HepG2 (cell line): ENCODE data around the gene PPP1R12C. TPM values are rescaled to one million over a fixed set of nuclear protein-coding genes. Genes with fewer than 3 reads are reported as not detected.

Experiments
- CHCHD3 ChIP-seq: sonication (generic); formaldehyde crosslinking; IDR thresholded peaks from 2 replicates; pipeline ENCODE4 v1.8.0; 2022; ENCODE audit warnings: mild to moderate bottlenecking, missing genetic modification reagents, moderate library complexity
- CHD2 ChIP-seq: IDR thresholded peaks from 2 replicates; pipeline ENCODE4 v1.6.1; 2011; ENCODE audit warnings: low read depth, low read length, improper control_type of control experiment
- CREBL2 ChIP-seq: sonication (generic); formaldehyde crosslinking; IDR thresholded peaks from 2 replicates; pipeline ENCODE4 v1.8.1; 2023; ENCODE audit warnings: missing genetic modification reagents, mild to moderate bottlenecking, borderline replicate concordance
- GABPB1 ChIP-seq: IDR thresholded peaks from 2 replicates; pipeline ENCODE4 v1.6.1; 2016; ENCODE audit warnings: mild to moderate bottlenecking, missing genetic modification reagents, moderate library complexity, missing compliant biosample characterization
- GLI4 ChIP-seq: sonication (generic); formaldehyde crosslinking; IDR thresholded peaks from 2 replicates; pipeline ENCODE4 v1.5.1; 2020; ENCODE audit warnings: missing genetic modification reagents, mild to moderate bottlenecking, moderate library complexity, borderline replicate concordance
- IRF1 ChIP-seq: sonication (generic); formaldehyde crosslinking; IDR thresholded peaks from 2 replicates; pipeline ENCODE4 v1.4.0; 2020; ENCODE audit warnings: low read depth, mild to moderate bottlenecking, missing genetic modification reagents
- MAF1 ChIP-seq: sonication (generic); formaldehyde crosslinking; IDR thresholded peaks from 2 replicates; pipeline ENCODE4 v1.5.0; 2020; ENCODE audit warnings: missing genetic modification reagents, borderline replicate concordance
- MXI1 ChIP-seq: IDR thresholded peaks from 3 replicates; pipeline ENCODE4 v1.6.1; 2012; ENCODE audit warnings: low read depth, low read length, inconsistent platforms, borderline replicate concordance
- NPAS2 ChIP-seq: sonication (generic); formaldehyde crosslinking; IDR thresholded peaks from 2 replicates; pipeline ENCODE4 v1.8.0; 2022; ENCODE audit warnings: mild to moderate bottlenecking, missing genetic modification reagents, borderline replicate concordance
- PAF1 ChIP-seq: IDR thresholded peaks from 2 replicates; pipeline ENCODE4 v1.6.1; 2016; ENCODE audit warnings: missing genetic modification reagents, missing compliant biosample characterization
- SAFB2 ChIP-seq: sonication (generic); formaldehyde crosslinking; IDR thresholded peaks from 2 replicates; pipeline ENCODE4 v1.5.1; 2020; ENCODE audit warnings: missing genetic modification reagents, low read depth, mild to moderate bottlenecking, borderline replicate concordance
- TAF15 ChIP-seq: fragments of 200-400 bp; formaldehyde crosslinking; IDR thresholded peaks from one replicate; pipeline ENCODE4 v1.6.1; 2018; ENCODE audit warnings: mild to moderate bottlenecking, low read depth, low read length; ENCODE audit not compliant: poor library complexity, severe bottlenecking
- ZNF235 ChIP-seq: sonication (generic); formaldehyde crosslinking; IDR thresholded peaks from 2 replicates; pipeline ENCODE4 v1.8.1; 2023; ENCODE audit warnings: mild to moderate bottlenecking, missing genetic modification reagents, borderline replicate concordance
- ZNF260 ChIP-seq: sonication (generic); formaldehyde crosslinking; IDR thresholded peaks from 2 replicates; pipeline ENCODE4 v1.4.0; 2020; ENCODE audit warnings: missing genetic modification reagents, low read depth, mild to moderate bottlenecking, borderline replicate concordance
- ZNF441 ChIP-seq: sonication (generic); formaldehyde crosslinking; IDR thresholded peaks from 2 replicates; pipeline ENCODE4 v1.7.0; 2021; ENCODE audit warnings: missing genetic modification reagents, borderline replicate concordance
- ZNF484 ChIP-seq: sonication (generic); formaldehyde crosslinking; IDR thresholded peaks from 2 replicates; pipeline ENCODE4 v1.5.1; 2020; ENCODE audit warnings: mild to moderate bottlenecking, low read depth, missing genetic modification reagents, borderline replicate concordance
- ZNF550 ChIP-seq: sonication (generic); formaldehyde crosslinking; IDR thresholded peaks from 2 replicates; pipeline ENCODE4 v1.4.0; 2020; ENCODE audit warnings: mild to moderate bottlenecking, missing genetic modification reagents, borderline replicate concordance
- ZNF567 ChIP-seq: sonication (generic); formaldehyde crosslinking; IDR thresholded peaks from 2 replicates; pipeline ENCODE4 v1.8.1; 2023; ENCODE audit warnings: mild to moderate bottlenecking, missing genetic modification reagents, borderline replicate concordance
- ZNF614 ChIP-seq: IDR thresholded peaks from 2 replicates; pipeline ENCODE4 v1.6.1; 2018; ENCODE audit warnings: missing biosample characterization, missing genetic modification reagents, inconsistent platforms, borderline replicate concordance
- ZNF619 ChIP-seq: sonication (generic); formaldehyde crosslinking; IDR thresholded peaks from 2 replicates; pipeline ENCODE4 v1.4.0; 2020; ENCODE audit warnings: mild to moderate bottlenecking, missing genetic modification reagents
- ZNF773 ChIP-seq: sonication (generic); formaldehyde crosslinking; IDR thresholded peaks from 2 replicates; pipeline ENCODE4 v1.4.0; 2020; ENCODE audit warnings: missing genetic modification reagents, borderline replicate concordance
- polyA plus RNA-seq, 8 experiments: library from polyadenylated mRNA; depleted of rRNA in 3 of 8; stranded (reverse) in 7 of 8; unstranded in 1 of 8; fragments of >200 nt; fragmentation: Illumina TruSeq in 4 of 8; extraction: Trizol in 4 of 8; gene quantifications; 2 replicates each; pipeline versions ENCODE4 v1.2.1 to v1.2.3, GENCODE V29; 2011 to 2016; ENCODE audit warnings: low read depth in 4 of 8, missing spikeins in 1 of 8, mixed read lengths in 1 of 8; ENCODE audit not compliant: insufficient read depth in 1 of 8
- total RNA-seq, 5 experiments: library from RNA; depleted of rRNA; stranded (reverse); fragments of >200 nt; fragmentation: Illumina TruSeq; extraction: Trizol; gene quantifications; 2 replicates each; pipeline ENCODE4 v1.2.3, GENCODE V29; 2016; ENCODE audit warnings: low read depth in 1 of 5
- TF ChIP-seq, protein P1 (sequence below): sonication (generic); formaldehyde crosslinking; conservative IDR thresholded peaks from 2 replicates; pipeline ENCODE4 v1.4.0; 2020; ENCODE audit warnings: mild to moderate bottlenecking, missing genetic modification reagents, moderate library complexity
- TF ChIP-seq, protein P2 (sequence below): sonication (generic); formaldehyde crosslinking; IDR thresholded peaks from 2 replicates; pipeline ENCODE4 v1.8.0; 2022; ENCODE audit warnings: missing genetic modification reagents, low read depth, mild to moderate bottlenecking, borderline replicate concordance

PPP1R12C gene
- total and polyA plus RNA-seq, 2 of the 13 experiments (the other 11 are each of a cell fraction or from before 2014, with no cell fraction given): 29.7 to 30.3 TPM

DNA sequence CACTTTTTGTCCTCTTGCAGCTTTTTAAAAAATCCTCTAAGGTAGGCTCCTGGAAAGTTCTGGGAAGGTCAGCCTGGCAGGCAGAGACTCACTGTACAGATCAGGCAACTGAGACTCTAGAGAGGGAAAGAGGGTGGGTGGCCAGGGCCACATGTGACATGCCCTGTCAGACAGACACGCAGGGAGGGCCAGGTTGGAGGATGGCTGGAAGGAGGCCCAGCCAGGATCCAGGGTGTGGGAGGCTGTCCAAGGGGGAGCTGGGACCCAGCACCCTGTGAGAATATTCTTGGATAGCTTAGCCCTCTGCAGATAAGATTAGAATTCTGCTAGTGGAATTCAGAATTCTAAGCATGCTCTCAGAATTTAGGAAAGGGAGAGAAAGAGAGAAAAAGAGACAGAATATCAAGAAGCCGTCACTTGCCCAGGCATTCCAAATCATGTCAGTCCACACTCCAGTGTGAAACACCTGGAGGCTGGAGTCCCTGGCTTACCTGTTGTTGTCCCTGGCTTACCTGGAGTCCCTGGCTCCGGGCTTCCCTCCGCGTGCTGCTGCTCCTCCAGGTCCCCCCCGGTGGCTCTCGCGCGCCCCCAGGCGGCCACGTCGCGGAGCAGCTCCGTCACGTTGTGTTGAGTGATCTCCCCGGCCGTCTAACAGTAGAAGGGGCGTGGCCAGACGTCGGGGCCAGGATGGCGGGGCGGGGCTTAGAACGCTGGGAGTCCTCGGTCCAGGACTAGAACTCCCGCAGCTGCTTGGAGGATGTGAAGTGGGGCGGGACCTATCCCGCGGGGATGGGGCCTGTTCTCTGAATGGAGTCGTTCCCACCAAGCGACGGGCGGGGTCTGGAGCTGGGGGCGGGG, 42.9 kb upstream of the PPP1R12C start (continued):
- TF ChIP-seq MAF1: no peak
- TF ChIP-seq CHD2: no peak
- TF ChIP-seq GLI4 (CRISPR knock-in tag): no peak
- no peak for TF ChIP-seq ZNF773
- no peak for TF ChIP-seq ZNF614 (CRISPR knock-in tag)
- no peak for TF ChIP-seq NPAS2 (CRISPR knock-in tag)
- TF ChIP-seq ZNF235 (CRISPR knock-in tag): no peak
- no peak for TF ChIP-seq ZNF567
- no peak for TF ChIP-seq ZNF619 (CRISPR knock-in tag)
- no peak for TF ChIP-seq CHCHD3 (CRISPR knock-in tag)
- TF ChIP-seq, protein P1, sequence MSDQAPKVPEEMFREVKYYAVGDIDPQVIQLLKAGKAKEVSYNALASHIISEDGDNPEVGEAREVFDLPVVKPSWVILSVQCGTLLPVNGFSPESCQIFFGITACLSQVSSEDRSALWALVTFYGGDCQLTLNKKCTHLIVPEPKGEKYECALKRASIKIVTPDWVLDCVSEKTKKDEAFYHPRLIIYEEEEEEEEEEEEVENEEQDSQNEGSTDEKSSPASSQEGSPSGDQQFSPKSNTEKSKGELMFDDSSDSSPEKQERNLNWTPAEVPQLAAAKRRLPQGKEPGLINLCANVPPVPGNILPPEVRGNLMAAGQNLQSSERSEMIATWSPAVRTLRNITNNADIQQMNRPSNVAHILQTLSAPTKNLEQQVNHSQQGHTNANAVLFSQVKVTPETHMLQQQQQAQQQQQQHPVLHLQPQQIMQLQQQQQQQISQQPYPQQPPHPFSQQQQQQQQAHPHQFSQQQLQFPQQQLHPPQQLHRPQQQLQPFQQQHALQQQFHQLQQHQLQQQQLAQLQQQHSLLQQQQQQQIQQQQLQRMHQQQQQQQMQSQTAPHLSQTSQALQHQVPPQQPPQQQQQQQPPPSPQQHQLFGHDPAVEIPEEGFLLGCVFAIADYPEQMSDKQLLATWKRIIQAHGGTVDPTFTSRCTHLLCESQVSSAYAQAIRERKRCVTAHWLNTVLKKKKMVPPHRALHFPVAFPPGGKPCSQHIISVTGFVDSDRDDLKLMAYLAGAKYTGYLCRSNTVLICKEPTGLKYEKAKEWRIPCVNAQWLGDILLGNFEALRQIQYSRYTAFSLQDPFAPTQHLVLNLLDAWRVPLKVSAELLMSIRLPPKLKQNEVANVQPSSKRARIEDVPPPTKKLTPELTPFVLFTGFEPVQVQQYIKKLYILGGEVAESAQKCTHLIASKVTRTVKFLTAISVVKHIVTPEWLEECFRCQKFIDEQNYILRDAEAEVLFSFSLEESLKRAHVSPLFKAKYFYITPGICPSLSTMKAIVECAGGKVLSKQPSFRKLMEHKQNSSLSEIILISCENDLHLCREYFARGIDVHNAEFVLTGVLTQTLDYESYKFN: no peak
- no peak for TF ChIP-seq IRF1 (CRISPR knock-in tag)
- no peak for TF ChIP-seq ZNF484 (CRISPR knock-in tag)
- no peak for TF ChIP-seq CREBL2 (CRISPR knock-in tag)
- no peak for TF ChIP-seq ZNF550
- TF ChIP-seq SAFB2 (CRISPR knock-in tag): no peak
- TF ChIP-seq MXI1: peak; percentile 46; the same call in 1 of the 3 replicates
- TF ChIP-seq ZNF441 (CRISPR knock-in tag): no peak
- TF ChIP-seq, protein P2, sequence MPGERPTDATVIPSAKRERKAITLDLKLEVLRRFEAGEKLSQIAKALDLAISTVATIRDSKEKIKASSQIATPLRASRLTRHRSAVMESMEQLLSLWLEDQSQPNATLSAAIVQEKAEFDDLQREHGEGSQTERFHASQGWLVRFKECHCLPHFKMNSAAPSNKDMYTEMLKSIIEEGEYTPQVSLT (CRISPR knock-in tag): no peak
- TF ChIP-seq TAF15: no peak
- peak; percentile 65 for TF ChIP-seq GABPB1 (CRISPR knock-in tag)
- TF ChIP-seq PAF1 (CRISPR knock-in tag): no peak
- no peak for TF ChIP-seq ZNF260
